ENCODE measurements around the gene ANKUB1.

Gene ANKUB1

DNA sequence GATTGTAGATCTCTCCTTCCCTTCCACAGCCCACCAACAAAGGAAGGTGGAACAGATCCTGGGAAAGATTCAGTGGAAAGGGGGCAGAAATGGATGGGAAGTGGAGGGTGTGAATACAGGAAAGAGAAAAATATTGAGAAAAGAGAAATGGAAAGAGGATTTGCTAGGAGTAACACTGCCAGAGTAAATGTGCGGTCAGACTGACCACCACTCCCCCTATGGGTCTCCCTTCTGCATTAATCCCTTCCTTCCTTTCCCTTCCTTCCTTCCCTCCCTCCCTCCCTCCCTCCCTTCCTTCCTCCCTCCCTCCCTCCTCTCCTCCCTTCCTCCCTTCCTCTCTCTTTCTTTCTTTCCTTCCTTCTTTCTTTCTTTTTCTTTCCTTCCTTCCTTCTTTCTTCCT is 28.1 kb downstream of the ANKUB1 start:
- Mint-ChIP-seq H3K27me3 (peaks cover 9% of the 10 kb centered on the region), H3K4me3 (no peak overlapping the region), H3K27ac (no peak overlapping the region), H3K36me3 (no peaks in the 10 kb centered on the region), H3K9me3 (no peaks in the 10 kb centered on the region), H3K4me1 (no peaks in the 10 kb centered on the region)
- CTCF ChIA-PET: interaction anchor here (1.2 to 1.5 kb wide), 2 partner anchors 8 to 44 kb away, joined by 3 to 4 read pairs; no protein-coding TSS in a partner anchor
- DNase-seq: no peak

DNA sequence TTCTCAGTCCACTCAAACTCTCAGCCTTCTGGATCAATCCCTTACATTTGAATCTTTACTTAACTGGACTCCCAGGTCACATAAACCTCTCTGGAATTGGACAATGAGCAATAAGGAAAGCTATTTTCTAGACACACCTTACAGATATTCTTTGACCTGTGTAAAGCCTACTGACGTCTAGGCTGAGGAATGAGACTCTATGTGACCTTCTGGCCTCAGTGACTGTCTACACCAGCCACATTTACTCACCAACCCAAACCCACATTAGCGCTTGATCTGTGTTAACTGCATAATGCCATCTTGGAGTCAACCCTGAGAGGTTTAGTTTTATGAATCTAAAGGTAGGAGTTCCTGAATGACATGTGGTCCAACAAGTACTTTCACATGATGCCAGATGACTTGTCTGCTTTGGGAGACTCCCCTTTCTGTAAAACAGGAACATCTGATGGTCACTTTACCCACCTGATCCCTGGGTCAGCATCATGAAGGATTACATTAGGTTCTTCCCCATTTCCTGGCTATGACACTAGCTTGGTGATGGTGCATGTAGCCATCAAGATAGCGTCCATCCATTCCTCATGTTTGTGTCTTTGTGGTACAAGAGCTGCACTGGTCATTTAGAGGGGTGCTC is 28.7 kb downstream of the ANKUB1 start:
- Mint-ChIP-seq H3K9me3 (no peaks in the 10 kb centered on the region), H3K27ac (no peak overlapping the region), H3K27me3 (peaks cover 9% of the 10 kb centered on the region), H3K36me3 (no peaks in the 10 kb centered on the region), H3K4me3 (no peak overlapping the region), H3K4me1 (no peaks in the 10 kb centered on the region)
- CTCF ChIA-PET: interaction anchor here (1.0 to 1.5 kb wide), 3 partner anchors 8 to 45 kb away, joined by 3 to 4 read pairs (median 3); no protein-coding TSS in a partner anchor
- no peak for DNase-seq

- CTCF ChIA-PET: interaction anchor here (0.9 to 1.0 kb wide), 2 partner anchors 18 to 24 kb away, joined by 3 read pairs; no protein-coding TSS in a partner anchor
- Mint-ChIP-seq H3K4me3 (peak overlapping the region; percentile 96), H3K9me3 (no peaks in the 10 kb centered on the region), H3K36me3 (peaks cover 9% of the 10 kb centered on the region), H3K4me1 (peaks cover 36% of the 10 kb centered on the region), H3K27me3 (peaks cover 3% of the 10 kb centered on the region), H3K27ac (peak overlapping the region; percentile 74)
- no peak for DNase-seq
Measured at GRCh38 chr3:149753717-149754116, 38.6 kb downstream of the ANKUB1 start.

DNA sequence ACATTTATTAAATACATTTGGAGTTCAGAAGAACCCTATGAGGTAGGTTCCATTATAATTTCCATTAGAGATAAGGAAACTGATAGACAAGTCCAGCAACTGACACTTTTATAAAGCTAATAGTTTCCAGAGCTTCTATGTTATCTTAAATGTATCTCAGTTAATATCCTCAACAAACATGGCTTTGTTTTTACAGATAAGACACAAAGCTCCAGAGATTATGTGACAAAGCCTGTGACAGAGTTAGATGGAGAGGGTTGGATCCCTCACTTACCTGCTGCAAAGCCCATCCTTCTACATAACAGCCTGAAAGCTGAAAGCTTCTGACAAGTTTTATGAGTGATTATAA is 39.6 kb downstream of the ANKUB1 start:
- Mint-ChIP-seq H3K27ac (peak overlapping the region; percentile 85), H3K4me1 (peaks cover 36% of the 10 kb centered on the region), H3K27me3 (no peaks in the 10 kb centered on the region), H3K36me3 (peaks cover 15% of the 10 kb centered on the region), H3K9me3 (no peaks in the 10 kb centered on the region), H3K4me3 (peak overlapping the region; percentile 96)
- no peak for DNase-seq
- CTCF ChIA-PET: interaction anchor here (0.6 to 1.4 kb wide), 7 partner anchors 19 to 221 kb away, joined by 3 to 4 read pairs (median 3); partner anchors contain the start of gene WWTR1

GRCh38 chr3:149752051-149752787 is 40.1 kb downstream of the ANKUB1 start, which contains the start of gene COMMD2:
Gene COMMD2, minus strand, starts transcription at chr3:149752489. Its CDS starts 45 bp downstream, at chr3:149752444.
- Mint-ChIP-seq H3K4me1 (peaks cover 36% of the 10 kb centered on the region), H3K27me3 (no peaks in the 10 kb centered on the region), H3K27ac (peak within 1 kb of the TSS; percentile 85), H3K9me3 (no peaks in the 10 kb centered on the region), H3K4me3 (peak within 1 kb of the TSS; percentile 96), H3K36me3 (peaks cover 17% of the 10 kb centered on the region)
- DNase-seq: peak; percentile 78
- CTCF ChIA-PET: interaction anchor here (0.6 to 1.4 kb wide), 7 partner anchors 19 to 221 kb away, joined by 3 to 5 read pairs (median 3); no protein-coding TSS in a partner anchor

GRCh38 chr3:149751551-149751950 is 40.8 kb downstream of the ANKUB1 start:
- DNase-seq: no peak
- Mint-ChIP-seq H3K27ac (no peak overlapping the region), H3K4me3 (peak overlapping the region; percentile 96), H3K9me3 (no peaks in the 10 kb centered on the region), H3K36me3 (peaks cover 23% of the 10 kb centered on the region), H3K4me1 (peaks cover 36% of the 10 kb centered on the region), H3K27me3 (no peaks in the 10 kb centered on the region)
- CTCF ChIA-PET: interaction anchor here (0.6 to 1.2 kb wide), 5 partner anchors 56 to 183 kb away, joined by 3 to 5 read pairs (median 3); no protein-coding TSS in a partner anchor

GRCh38 chr3:149744606-149745005 is 47.7 kb downstream of the ANKUB1 start:
- Mint-ChIP-seq H3K9me3 (no peaks in the 10 kb centered on the region), H3K4me1 (no peaks in the 10 kb centered on the region), H3K27ac (no peak overlapping the region), H3K4me3 (no peak overlapping the region), H3K27me3 (no peaks in the 10 kb centered on the region), H3K36me3 (peaks cover 29% of the 10 kb centered on the region)
- DNase-seq: no peak
- CTCF ChIA-PET: no interaction called here

DNA sequence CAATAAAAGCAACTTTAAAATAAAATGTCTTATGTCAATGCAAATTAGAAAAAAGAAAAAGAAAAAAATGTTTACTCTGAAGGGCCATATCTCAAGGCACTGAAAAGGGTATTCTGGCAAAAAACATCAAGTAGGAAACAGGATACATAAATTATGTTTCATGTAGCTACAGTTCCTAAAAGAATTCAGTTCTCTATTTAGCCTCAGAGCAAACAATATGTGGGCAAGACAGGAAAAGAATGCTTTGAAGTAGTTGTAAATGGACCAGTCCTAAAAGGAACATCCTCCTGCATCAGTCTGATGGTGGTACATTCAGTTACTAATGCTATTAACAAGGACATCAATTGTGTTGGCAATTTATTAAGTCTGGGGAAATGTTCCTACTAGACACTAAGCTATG is 48.2 kb downstream of the ANKUB1 start:
- no peak for DNase-seq
- no peaks in the 10 kb centered on the region for H3K9me3 Mint-ChIP-seq
- H3K4me1 Mint-ChIP-seq: no peaks in the 10 kb centered on the region
- CTCF ChIA-PET: no interaction called here
- H3K27me3 Mint-ChIP-seq: no peaks in the 10 kb centered on the region
- no peak overlapping the region for H3K27ac Mint-ChIP-seq
- peaks cover 27% of the 10 kb centered on the region for H3K36me3 Mint-ChIP-seq
- no peak overlapping the region for H3K4me3 Mint-ChIP-seq

DNA sequence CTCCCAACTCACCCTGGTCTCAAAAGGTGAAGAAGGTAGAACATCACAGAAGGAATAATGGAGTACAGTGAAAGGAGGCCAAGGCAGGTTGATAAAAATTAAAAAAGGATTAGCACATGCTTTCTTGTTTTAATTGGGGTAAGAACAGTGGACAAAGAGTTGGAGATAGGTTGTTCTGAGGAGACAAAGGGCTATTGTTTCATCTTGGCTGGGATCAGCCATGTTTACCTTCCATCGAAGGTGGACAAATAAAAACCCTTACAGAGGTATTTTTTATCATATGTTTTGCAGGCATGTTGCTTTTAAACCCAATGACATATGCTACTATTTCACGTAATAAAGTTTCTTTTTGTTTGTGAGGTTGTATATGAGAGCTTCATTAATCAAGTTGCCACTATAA is 53.0 kb downstream of the ANKUB1 start:
- Mint-ChIP-seq H3K36me3 (peaks cover 11% of the 10 kb centered on the region), H3K4me1 (no peaks in the 10 kb centered on the region), H3K4me3 (no peak overlapping the region), H3K27me3 (no peaks in the 10 kb centered on the region), H3K9me3 (no peaks in the 10 kb centered on the region), H3K27ac (no peak overlapping the region)
- CTCF ChIA-PET: no interaction called here
- DNase-seq: no peak

- H3K27ac Mint-ChIP-seq: no peak overlapping the region
- no peaks in the 10 kb centered on the region for H3K9me3 Mint-ChIP-seq
- no peak for DNase-seq
- H3K4me3 Mint-ChIP-seq: no peak overlapping the region
- H3K4me1 Mint-ChIP-seq: no peaks in the 10 kb centered on the region
- peaks cover 11% of the 10 kb centered on the region for H3K36me3 Mint-ChIP-seq
- no peaks in the 10 kb centered on the region for H3K27me3 Mint-ChIP-seq
- CTCF ChIA-PET: no interaction called here
Measured at GRCh38 chr3:149738876-149739275, 53.5 kb downstream of the ANKUB1 start.

- CTCF ChIA-PET: interaction anchor here (0.7 kb wide), 1 partner anchor 20 kb away, joined by 3 read pairs; no protein-coding TSS in a partner anchor
- no peaks in the 10 kb centered on the region for H3K4me1 Mint-ChIP-seq
- DNase-seq: no peak
Measured at GRCh38 chr3:149736953-149737205, 55.5 kb downstream of the ANKUB1 start.

DNA sequence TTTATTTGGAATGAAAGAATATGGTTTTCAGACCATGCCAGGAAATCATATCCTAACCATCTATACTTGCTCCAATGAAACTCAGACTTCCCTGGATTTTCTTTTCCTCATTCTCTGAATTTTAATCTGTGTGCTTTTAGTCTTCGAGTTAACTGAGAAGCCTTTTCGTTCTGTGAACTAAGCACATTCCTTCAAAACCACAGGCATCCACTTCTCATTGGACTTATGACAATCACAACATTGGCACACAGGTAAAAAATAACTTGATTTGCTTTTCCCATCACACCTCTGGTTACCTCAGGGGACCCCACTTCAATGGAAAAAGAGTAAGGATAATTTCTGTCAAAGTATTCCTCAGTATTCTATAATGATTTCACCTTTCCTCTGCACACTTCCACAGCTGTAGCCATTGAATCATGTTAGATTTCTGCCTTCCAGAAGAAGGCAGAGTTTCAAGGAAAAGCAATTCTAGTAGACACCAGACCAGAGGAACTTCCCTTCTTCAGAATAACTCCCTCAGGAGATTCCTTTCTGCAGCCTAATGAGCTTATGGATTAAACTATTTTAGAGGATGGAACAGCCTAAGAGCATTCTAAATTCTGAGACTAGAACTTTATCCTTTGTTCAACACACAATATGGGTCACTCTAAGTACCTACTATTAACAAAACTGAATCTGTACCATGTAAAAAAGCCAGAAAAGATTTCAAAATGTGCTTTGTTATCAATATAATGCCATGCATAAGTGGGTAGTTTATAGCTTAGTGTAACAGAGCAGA is 56.0 kb downstream of the ANKUB1 start:
- no peaks in the 10 kb centered on the region for H3K9me3 Mint-ChIP-seq
- H3K27me3 Mint-ChIP-seq: no peaks in the 10 kb centered on the region
- H3K27ac Mint-ChIP-seq: no peak overlapping the region
- H3K36me3 Mint-ChIP-seq: peaks cover 6% of the 10 kb centered on the region
- H3K4me1 Mint-ChIP-seq: no peaks in the 10 kb centered on the region
- no peak overlapping the region for H3K4me3 Mint-ChIP-seq
- no peak for DNase-seq
- CTCF ChIA-PET: interaction anchor here (0.7 kb wide), 1 partner anchor 19 kb away, joined by 3 read pairs; no protein-coding TSS in a partner anchor

More at GRCh38 chr3:149736953-149737205, 55.5 kb downstream of the ANKUB1 start:
- H3K27me3 Mint-ChIP-seq: no peaks in the 10 kb centered on the region
- H3K9me3 Mint-ChIP-seq: no peaks in the 10 kb centered on the region
- peaks cover 8% of the 10 kb centered on the region for H3K36me3 Mint-ChIP-seq
- H3K27ac Mint-ChIP-seq: no peak overlapping the region
- no peak overlapping the region for H3K4me3 Mint-ChIP-seq

DNA sequence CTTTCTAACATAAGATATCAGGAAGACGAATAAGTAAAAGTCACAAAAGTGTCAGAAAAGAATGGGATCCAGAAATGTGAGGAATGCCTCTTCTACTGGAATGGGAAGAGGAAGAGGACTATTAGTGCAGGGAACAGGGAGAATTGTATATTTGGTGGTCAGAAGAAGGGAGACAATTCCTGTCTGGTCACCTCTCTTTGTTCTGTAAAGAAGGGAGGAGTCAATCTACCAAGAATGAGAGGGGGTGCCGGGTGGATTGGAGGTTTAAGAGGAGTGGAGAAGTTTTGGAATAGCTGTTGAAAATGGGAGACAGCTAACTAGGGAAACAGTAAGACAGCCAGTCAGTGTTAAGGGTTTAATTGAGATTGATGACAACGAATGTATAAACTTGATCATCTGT is 60.1 kb downstream of the ANKUB1 start:
- no peaks in the 10 kb centered on the region for H3K27me3 Mint-ChIP-seq
- no peak overlapping the region for H3K27ac Mint-ChIP-seq
- CTCF ChIA-PET: no interaction called here
- no peak overlapping the region for H3K4me3 Mint-ChIP-seq
- no peaks in the 10 kb centered on the region for H3K4me1 Mint-ChIP-seq
- no peak for DNase-seq
- no peaks in the 10 kb centered on the region for H3K9me3 Mint-ChIP-seq
- peaks cover under 1% of the 10 kb centered on the region for H3K36me3 Mint-ChIP-seq

GRCh38 chr3:149727656-149728055 is 64.7 kb downstream of the ANKUB1 start:
- Mint-ChIP-seq H3K9me3 (no peaks in the 10 kb centered on the region), H3K36me3 (no peaks in the 10 kb centered on the region), H3K4me1 (no peaks in the 10 kb centered on the region), H3K27ac (no peak overlapping the region), H3K4me3 (no peak overlapping the region), H3K27me3 (peaks cover 7% of the 10 kb centered on the region)
- DNase-seq: no peak
- CTCF ChIA-PET: interaction anchor here (0.6 to 2.0 kb wide), 3 partner anchors 10 to 67 kb away, joined by 3 to 6 read pairs (median 3); no protein-coding TSS in a partner anchor
